GM12874 (cell line): Measurements from ENCODE around the gene SAMD4B.

Experiments used
- TF ChIP-seq, protein P1 (sequence below): IDR thresholded peaks from 2 replicates; pipeline ENCODE4 v1.5.1; 2011; ENCODE audit warnings: low read depth, mild to moderate bottlenecking, control low read depth, low read length, moderate library complexity; ENCODE audit not compliant: insufficient read depth

The SAMD4B gene

DNA sequence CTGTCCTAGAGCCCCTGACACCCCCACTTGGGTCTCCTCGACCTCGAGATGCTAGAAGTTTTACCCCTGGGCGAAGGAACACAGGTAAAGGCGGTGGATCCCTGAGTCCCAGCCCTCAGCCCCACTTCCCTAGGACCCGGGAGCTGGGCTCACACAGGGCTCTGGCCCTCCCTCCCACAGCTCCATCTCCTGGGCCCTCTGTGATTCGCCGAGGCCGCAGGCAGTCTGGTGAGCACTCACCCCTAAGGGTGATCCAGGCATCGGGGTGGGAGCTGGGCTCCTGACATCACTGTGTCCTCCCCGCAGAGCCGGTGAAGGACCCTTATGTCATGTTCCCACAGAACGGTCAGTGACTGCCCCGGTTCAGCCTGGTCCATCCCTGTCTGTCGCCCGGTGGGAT, 78.5 kb downstream of the SAMD4B start:
- TF ChIP-seq, protein P1, sequence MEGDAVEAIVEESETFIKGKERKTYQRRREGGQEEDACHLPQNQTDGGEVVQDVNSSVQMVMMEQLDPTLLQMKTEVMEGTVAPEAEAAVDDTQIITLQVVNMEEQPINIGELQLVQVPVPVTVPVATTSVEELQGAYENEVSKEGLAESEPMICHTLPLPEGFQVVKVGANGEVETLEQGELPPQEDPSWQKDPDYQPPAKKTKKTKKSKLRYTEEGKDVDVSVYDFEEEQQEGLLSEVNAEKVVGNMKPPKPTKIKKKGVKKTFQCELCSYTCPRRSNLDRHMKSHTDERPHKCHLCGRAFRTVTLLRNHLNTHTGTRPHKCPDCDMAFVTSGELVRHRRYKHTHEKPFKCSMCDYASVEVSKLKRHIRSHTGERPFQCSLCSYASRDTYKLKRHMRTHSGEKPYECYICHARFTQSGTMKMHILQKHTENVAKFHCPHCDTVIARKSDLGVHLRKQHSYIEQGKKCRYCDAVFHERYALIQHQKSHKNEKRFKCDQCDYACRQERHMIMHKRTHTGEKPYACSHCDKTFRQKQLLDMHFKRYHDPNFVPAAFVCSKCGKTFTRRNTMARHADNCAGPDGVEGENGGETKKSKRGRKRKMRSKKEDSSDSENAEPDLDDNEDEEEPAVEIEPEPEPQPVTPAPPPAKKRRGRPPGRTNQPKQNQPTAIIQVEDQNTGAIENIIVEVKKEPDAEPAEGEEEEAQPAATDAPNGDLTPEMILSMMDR = no peak

DNA sequence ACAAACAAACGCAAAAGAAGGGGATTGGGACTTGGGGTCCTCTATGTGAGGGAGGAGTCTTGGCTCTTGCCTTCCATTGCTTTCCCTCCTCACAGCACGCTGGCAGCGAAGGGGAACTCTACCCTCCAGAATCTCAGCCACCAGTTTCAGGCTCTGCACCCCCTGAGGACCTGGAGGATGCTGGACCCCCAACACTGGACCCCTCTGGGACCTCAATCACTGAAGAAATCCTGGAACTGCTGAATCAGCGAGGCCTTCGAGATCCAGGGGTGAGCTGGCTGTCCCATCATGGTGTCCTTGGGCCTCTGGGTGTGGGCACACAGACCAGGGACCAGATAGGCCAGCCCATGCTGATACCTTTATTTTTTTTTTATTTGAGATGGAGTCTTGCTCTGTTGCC, 79.8 kb downstream of the SAMD4B start:
- TF ChIP-seq, protein P1 = no peak

DNA sequence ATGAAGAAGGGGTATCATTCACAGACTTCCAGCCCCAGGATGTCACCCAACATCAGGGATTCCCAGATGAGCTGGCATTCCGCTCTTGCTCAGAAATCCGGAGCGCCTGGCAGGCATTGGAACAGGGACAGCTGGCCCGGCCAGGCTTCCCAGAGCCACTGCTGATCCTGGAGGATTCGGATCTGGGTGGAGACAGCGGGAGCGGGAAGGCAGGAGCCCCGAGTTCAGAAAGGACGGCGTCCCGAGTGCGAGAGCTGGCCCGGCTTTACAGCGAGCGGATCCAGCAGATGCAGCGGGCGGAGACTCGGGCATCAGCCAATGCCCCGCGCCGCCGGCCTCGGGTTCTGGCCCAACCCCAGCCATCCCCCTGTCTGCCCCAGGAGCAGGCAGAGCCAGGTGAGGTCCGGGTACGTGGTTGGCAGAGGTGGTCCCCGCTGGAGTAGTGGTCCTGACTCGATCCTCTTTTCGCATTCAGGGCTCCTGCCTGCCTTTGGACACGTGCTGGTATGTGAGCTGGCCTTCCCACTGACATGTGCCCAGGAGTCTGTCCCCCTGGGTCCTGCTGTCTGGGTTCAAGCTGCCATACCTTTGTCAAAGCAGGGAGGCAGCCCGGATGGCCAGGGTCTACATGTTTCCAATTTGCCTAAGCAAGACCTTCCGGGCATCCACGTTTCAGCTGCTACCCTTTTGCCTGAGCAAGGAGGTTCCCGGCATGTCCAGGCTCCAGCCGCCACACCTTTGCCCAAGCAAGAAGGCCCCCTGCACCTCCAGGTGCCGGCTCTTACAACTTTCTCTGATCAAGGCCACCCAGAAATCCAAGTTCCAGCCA, 81.3 kb downstream of the SAMD4B start:
- TF ChIP-seq, protein P1 = no peak

DNA sequence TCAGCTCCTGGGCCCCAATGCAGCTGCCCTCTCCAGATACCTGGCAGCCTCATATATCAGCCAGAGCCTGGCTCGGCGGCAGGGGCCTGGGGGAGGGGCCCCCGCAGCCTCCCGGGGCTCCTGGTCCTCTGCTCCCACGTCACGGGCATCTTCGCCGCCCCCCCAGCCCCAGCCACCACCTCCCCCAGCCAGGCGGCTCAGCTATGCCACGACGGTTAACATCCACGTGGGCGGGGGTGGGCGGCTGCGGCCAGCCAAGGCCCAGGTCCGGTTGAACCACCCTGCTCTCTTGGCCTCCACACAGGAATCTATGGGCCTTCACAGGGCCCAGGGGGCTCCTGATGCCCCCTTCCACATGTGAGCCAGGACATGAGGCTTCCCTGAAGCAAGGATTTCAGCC, 82.7 kb downstream of the SAMD4B start:
- TF ChIP-seq, protein P1 = no peak

DNA sequence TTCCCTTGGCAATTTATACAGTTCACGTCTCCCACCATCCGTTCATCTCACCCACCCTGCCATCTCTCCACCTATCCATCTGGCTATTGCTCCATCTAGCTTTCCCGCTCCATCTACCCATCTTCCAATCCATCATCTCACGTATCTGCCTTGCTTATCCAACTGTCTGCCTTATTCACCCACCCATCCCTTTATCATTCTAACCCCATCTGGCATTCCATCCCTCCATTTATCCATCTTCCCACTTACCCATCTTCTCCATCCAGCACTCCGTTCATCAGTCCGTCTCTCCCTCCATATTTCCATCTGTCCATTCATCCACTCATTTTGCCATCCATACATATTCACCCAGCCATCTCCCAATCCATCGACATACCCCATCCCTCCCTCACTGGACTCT, 83.5 kb downstream of the SAMD4B start:
- TF ChIP-seq, protein P1 = no peak

DNA sequence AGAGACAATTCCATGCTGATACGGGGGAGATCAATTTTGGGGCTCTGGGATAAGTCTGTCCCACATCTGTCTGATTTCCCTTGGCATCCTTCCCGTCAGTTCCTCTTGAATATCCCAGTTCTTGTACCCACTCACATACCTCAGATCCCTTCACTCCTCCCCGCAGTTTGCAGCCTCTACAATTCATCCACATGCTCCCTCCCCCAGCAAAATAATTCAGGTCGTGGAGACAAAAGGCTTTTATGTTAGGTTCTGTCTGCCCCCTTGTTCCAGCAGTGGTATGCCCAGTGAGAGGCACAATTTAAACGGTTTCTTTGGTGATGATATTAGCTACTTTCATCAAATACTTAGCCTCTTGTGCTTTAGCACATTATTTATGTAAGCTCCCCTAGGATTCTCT, 83.9 kb downstream of the SAMD4B start:
- TF ChIP-seq, protein P1 = no peak

DNA sequence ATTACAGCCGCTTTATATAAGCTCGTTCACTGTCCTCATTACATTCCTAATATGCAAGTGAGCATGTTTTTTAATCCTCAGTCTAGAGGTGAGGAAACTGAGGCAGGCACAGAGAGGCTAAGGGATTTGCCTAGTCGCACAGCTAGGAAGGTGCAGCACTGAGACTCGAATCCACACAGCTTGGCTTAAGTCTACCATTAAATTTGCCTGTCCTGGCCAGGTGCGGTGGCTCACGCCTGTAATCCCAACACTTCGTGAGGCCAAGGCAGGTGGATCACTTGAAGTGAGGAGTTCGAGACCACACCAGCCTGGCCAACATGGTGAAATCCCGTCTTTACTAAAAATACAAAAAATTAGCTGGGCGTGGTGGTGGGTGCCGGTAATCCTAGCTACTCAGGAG, 85.5 kb downstream of the SAMD4B start:
- TF ChIP-seq, protein P1 = no peak
